Stimulated activated CD8-positive, alpha-beta memory T cell treated with anti-CD3 and anti-CD28 coated beads, Interleukin-4, amount 100 ng/mL, for 24 hours (primary cell): ENCODE results near the gene SYT2.
"Not testable (repeated sequence)": the region's sequence is repeated elsewhere in the genome, so short reads cannot be mapped to it uniquely, and the experiment has no call there.

ENCODE experiments used
- DNase-seq: peaks from one replicate; pipeline ENCODE4 v3.0.0-alpha.2; 2020; ENCODE audit warnings: low read depth

SYT2 gene

GRCh38 chr1:202642619-202643291 is 67.5 kb downstream of the SYT2 start:
- no peak for DNase-seq

- DNase-seq, result no peak
These were observed 68.0 kb downstream of the SYT2 start for GRCh38 chr1:202642212-202642611.

- no peak for DNase-seq
These were observed 70.8 kb downstream of the SYT2 start for GRCh38 chr1:202639500-202639899.

GRCh38 chr1:202638701-202639305 is 71.5 kb downstream of the SYT2 start:
- not testable (repeated sequence) for DNase-seq

GRCh38 chr1:202638019-202638700 is 72.1 kb downstream of the SYT2 start:
- no peak for DNase-seq

- not testable (repeated sequence) for DNase-seq
These were observed 72.8 kb downstream of the SYT2 start for GRCh38 chr1:202637321-202638018.

GRCh38 chr1:202636171-202636570 is 74.1 kb downstream of the SYT2 start:
- not testable (repeated sequence) for DNase-seq

GRCh38 chr1:202632241-202632640 is 78.0 kb downstream of the SYT2 start:
- no peak for DNase-seq

- DNase-seq, result no peak
These were observed 79.0 kb downstream of the SYT2 start for GRCh38 chr1:202631076-202631923.

GRCh38 chr1:202630541-202630940 is 79.7 kb downstream of the SYT2 start:
- DNase-seq, result no peak

- not testable (repeated sequence) for DNase-seq
These were observed 80.2 kb downstream of the SYT2 start for GRCh38 chr1:202630096-202630495.

- not testable (repeated sequence) for DNase-seq
These were observed 80.9 kb downstream of the SYT2 start for GRCh38 chr1:202629257-202629811.

- no peak for DNase-seq
These were observed 81.5 kb downstream of the SYT2 start for GRCh38 chr1:202628646-202629215.

- DNase-seq, result no peak
These were observed 82.3 kb downstream of the SYT2 start for GRCh38 chr1:202627841-202628565.

GRCh38 chr1:202627036-202627435 is 83.2 kb downstream of the SYT2 start:
- not testable (repeated sequence) for DNase-seq

GRCh38 chr1:202625416-202626360 is 84.6 kb downstream of the SYT2 start:
- peak; percentile 40 for DNase-seq

GRCh38 chr1:202624781-202625108 is 85.5 kb downstream of the SYT2 start:
- no peak for DNase-seq

- DNase-seq, result no peak
These were observed 86.0 kb downstream of the SYT2 start for GRCh38 chr1:202624088-202624780.

- DNase-seq, result not testable (repeated sequence)
These were observed 86.8 kb downstream of the SYT2 start for GRCh38 chr1:202623476-202623875.
